Neural progenitor cell (in vitro differentiated cells): ENCODE results near the gene DRD2. TPM values are rescaled to one million over a fixed set of nuclear protein-coding genes. Genes with fewer than 3 reads are reported as not detected.

Experiments used
- DNase-seq: peaks from one replicate; pipeline ENCODE4 v3.0.0-alpha.2; 2016; ENCODE audit warnings: low spot score
- H2AFZ ChIP-seq: fragments of 200-600 bp; sonication (generic); replicated peaks from 2 replicates; pipeline ENCODE4 v1.6.1; 2016; ENCODE audit warnings: antibody characterized with exemption
- H3F3A ChIP-seq: fragments of 200-600 bp; sonication (generic); 2 replicates; pipeline ENCODE4 v1.6.1; 2016; ENCODE audit warnings: antibody characterized with exemption, low read depth
- H3K27ac ChIP-seq: fragments of 200-600 bp; sonication (generic); 2 replicates; pipeline ENCODE4 v1.5.1; 2016; ENCODE audit warnings: mild to moderate bottlenecking
- H3K27me3 ChIP-seq: fragments of 200-600 bp; sonication (generic); 2 replicates; pipeline ENCODE4 v1.6.1; 2016; ENCODE audit warnings: mild to moderate bottlenecking, moderate library complexity
- H3K36me3 ChIP-seq: fragments of 200-600 bp; sonication (generic); 2 replicates; pipeline ENCODE4 v1.5.1; 2016
- H3K4me1 ChIP-seq: fragments of 200-600 bp; sonication (generic); 2 replicates; pipeline ENCODE4 v1.6.1; 2016; ENCODE audit warnings: mixed run types
- H3K4me2 ChIP-seq: fragments of 200-600 bp; sonication (generic); 2 replicates; pipeline ENCODE4 v1.6.1; 2016
- H3K4me3 ChIP-seq: fragments of 200-600 bp; sonication (generic); 2 replicates; pipeline ENCODE4 v1.5.1; 2016
- H3K79me2 ChIP-seq: fragments of 200-600 bp; sonication (generic); 2 replicates; pipeline ENCODE4 v1.6.1; 2016; ENCODE audit warnings: low read depth
- H3K9ac ChIP-seq: fragments of 200-600 bp; sonication (generic); 2 replicates; pipeline ENCODE4 v1.6.1; 2016
- H3K9me3 ChIP-seq: fragments of 200-600 bp; sonication (generic); 2 replicates; pipeline ENCODE4 v1.5.1; 2016; ENCODE audit warnings: low read depth
- H4K20me1 ChIP-seq: fragments of 200-600 bp; sonication (generic); 2 replicates; pipeline ENCODE4 v1.6.1; 2016; ENCODE audit warnings: low read depth
- H3K27ac Mint-ChIP-seq: 3 replicates; pipeline ENCODE4 v1.8.0; 2021; ENCODE audit warnings: mixed read lengths
- H3K27me3 Mint-ChIP-seq: 2 replicates; pipeline ENCODE4 v1.8.0; 2022; ENCODE audit warnings: low read depth, mild to moderate bottlenecking, inconsistent platforms, moderate library complexity, mixed read lengths; ENCODE audit not compliant: insufficient read depth
- H3K36me3 Mint-ChIP-seq: 3 replicates; pipeline ENCODE4 v1.8.0; 2021; ENCODE audit warnings: mixed read lengths
- H3K4me1 Mint-ChIP-seq: 3 replicates; pipeline ENCODE4 v1.8.0; 2021; ENCODE audit warnings: mixed read lengths
- H3K4me3 Mint-ChIP-seq: 3 replicates; pipeline ENCODE4 v1.8.0; 2021; ENCODE audit warnings: mild to moderate bottlenecking, moderate library complexity, mixed read lengths
- H3K9me3 Mint-ChIP-seq: 3 replicates; pipeline ENCODE4 v1.8.0; 2020; ENCODE audit warnings: mixed read lengths
- EZH2 ChIP-seq: fragments of 200-600 bp; sonication (generic); IDR thresholded peaks from 2 replicates; pipeline ENCODE4 v1.6.1; 2017; ENCODE audit warnings: antibody characterized with exemption, mild to moderate bottlenecking, moderate library complexity
- EZH2phosphoT487 ChIP-seq: fragments of 200-600 bp; sonication (generic); IDR thresholded peaks from 2 replicates; pipeline ENCODE4 v1.6.1; 2017; ENCODE audit warnings: antibody characterized with exemption
- total RNA-seq: library from RNA; depleted of rRNA; stranded (reverse); fragments of >200 nt; gene quantifications from 2 replicates; pipeline ENCODE4 v1.2.3, GENCODE V29; 2015; ENCODE audit warnings: low replicate concordance
- TF ChIP-seq, protein P1 (sequence below): fragments of 200-600 bp; sonication (generic); IDR thresholded peaks from 2 replicates; pipeline ENCODE4 v1.5.1; 2017; ENCODE audit warnings: antibody characterized with exemption, mild to moderate bottlenecking

DRD2 gene
- total RNA-seq, 1 donor from 2014 or later, result 0.21 TPM

DNA sequence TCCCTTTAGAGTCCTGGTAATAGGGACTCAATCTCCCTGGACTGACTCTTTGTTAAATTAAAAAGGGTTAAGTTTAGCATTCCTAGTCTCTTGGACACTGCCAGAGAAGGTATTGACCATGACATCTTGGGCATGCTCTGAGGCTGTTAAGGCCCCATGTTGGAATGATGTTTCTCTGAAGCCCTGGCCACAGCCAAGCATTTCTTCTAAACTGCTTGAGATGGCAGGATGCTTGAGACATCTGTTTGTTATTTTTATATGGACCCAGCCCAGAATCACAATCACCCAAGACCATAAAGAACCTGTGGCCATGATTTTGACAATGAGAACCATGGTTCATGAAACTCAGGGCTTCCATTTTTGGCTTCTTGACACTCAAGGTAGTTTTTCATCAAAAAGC, 93.1 kb downstream of the DRD2 start:
- no peaks in the 10 kb centered on the region for H3K9me3 ChIP-seq
- no peak overlapping the region for H3K27ac ChIP-seq
- TF ChIP-seq, protein P1, sequence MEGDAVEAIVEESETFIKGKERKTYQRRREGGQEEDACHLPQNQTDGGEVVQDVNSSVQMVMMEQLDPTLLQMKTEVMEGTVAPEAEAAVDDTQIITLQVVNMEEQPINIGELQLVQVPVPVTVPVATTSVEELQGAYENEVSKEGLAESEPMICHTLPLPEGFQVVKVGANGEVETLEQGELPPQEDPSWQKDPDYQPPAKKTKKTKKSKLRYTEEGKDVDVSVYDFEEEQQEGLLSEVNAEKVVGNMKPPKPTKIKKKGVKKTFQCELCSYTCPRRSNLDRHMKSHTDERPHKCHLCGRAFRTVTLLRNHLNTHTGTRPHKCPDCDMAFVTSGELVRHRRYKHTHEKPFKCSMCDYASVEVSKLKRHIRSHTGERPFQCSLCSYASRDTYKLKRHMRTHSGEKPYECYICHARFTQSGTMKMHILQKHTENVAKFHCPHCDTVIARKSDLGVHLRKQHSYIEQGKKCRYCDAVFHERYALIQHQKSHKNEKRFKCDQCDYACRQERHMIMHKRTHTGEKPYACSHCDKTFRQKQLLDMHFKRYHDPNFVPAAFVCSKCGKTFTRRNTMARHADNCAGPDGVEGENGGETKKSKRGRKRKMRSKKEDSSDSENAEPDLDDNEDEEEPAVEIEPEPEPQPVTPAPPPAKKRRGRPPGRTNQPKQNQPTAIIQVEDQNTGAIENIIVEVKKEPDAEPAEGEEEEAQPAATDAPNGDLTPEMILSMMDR, result no peak
- no peak for TF ChIP-seq EZH2
- no peak for TF ChIP-seq EZH2phosphoT487
- H3K4me3 ChIP-seq, result no peak overlapping the region
- H3K9ac ChIP-seq, result no peak overlapping the region
- no peak overlapping the region for H3K4me2 ChIP-seq
- no peaks in the 10 kb centered on the region for H3K79me2 ChIP-seq
- H3K27ac Mint-ChIP-seq, result no peak overlapping the region
- H3K36me3 ChIP-seq, result no peaks in the 10 kb centered on the region
- H3K4me1 Mint-ChIP-seq, result peaks cover 6% of the 10 kb centered on the region
- H3K36me3 Mint-ChIP-seq, result no peaks in the 10 kb centered on the region
- H4K20me1 ChIP-seq, result no peaks in the 10 kb centered on the region
- H3K4me3 Mint-ChIP-seq, result no peak overlapping the region
- H3F3A ChIP-seq, result no peaks in the 10 kb centered on the region
- H3K27me3 Mint-ChIP-seq, result no peaks in the 10 kb centered on the region
- H3K9me3 Mint-ChIP-seq, result no peaks in the 10 kb centered on the region
- peaks cover 4% of the 10 kb centered on the region for H3K27me3 ChIP-seq
- no peak overlapping the region for H2AFZ ChIP-seq
- DNase-seq, result no peak
- H3K4me1 ChIP-seq, result peaks cover 18% of the 10 kb centered on the region

DNA sequence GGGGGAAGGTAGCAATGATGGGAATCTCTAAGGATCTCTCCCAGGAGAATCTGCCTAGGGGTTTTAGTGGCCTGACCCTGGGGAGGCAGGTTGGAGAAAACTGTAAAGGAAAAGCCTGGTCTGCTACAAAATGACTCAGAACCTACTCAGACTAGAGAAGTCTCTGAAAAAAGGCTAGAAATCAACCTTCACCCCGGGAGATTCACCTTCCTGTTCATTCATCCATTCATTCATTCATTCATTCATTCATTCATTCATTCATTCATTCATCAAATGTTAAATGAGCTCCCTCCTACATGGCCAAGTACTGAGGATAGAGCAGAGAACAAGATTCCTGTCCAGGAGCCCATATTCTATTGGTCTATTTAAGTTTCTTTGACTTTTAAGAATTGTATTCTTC, 96.5 kb downstream of the DRD2 start:
- H3K9me3 Mint-ChIP-seq, result no peaks in the 10 kb centered on the region
- no peak overlapping the region for H3K27ac ChIP-seq
- TF ChIP-seq EZH2phosphoT487 (no peak), EZH2 (no peak)
- TF ChIP-seq, protein P1, result no peak

DNA sequence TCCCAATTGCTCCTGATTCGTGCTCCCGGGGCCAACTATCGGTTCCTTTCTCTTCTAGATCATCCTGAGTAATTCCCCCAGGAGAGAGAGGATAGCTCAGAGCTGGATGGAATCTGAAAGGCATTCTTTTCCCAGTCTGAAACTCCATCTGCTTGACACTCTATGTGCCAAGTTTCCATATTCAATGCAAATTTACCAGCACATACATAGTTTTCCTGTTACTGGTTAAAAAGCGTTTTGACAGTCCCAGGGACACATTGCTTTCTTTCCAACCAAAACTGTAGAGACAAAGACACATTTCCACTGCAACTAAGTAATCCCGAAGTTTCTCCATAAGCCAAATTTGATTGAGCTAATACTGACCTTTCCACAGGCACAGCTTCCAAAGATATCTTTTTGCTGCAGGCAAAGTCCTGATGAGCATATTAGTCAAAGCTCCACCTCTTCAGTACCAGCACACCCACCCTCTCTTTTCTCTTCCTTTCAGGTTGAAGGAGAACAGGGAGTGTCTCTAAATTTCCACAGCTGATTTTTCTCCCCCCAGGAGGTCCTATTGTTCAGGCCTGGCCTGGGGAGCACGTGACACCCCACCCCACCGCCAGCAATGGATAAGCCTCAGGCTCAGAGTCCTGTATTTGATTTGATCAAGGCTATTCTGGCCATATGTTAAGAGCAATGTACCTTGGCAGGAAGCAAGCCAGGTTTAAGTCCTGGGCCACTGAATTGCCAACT, 97.4 kb downstream of the DRD2 start:
- no peak for DNase-seq
- H3K27ac Mint-ChIP-seq, result no peak overlapping the region

More for the DNA sequence above, 96.5 kb downstream of the DRD2 start:
- Histone ChIP-seq H4K20me1 (no peaks in the 10 kb centered on the region), H3K9ac (no peak overlapping the region), H3K4me1 (peaks cover 10% of the 10 kb centered on the region), H3F3A (no peaks in the 10 kb centered on the region), H3K9me3 (no peaks in the 10 kb centered on the region), H3K4me3 (no peak overlapping the region), H3K4me2 (no peak overlapping the region), H3K79me2 (no peaks in the 10 kb centered on the region), H2AFZ (no peak overlapping the region), H3K36me3 (no peaks in the 10 kb centered on the region), H3K27me3 (no peaks in the 10 kb centered on the region)
- no peak overlapping the region for H3K27ac Mint-ChIP-seq
- H3K36me3 Mint-ChIP-seq, result no peaks in the 10 kb centered on the region
- H3K27me3 Mint-ChIP-seq, result no peaks in the 10 kb centered on the region
- no peak overlapping the region for H3K4me3 Mint-ChIP-seq
- DNase-seq, result no peak
- peaks cover 6% of the 10 kb centered on the region for H3K4me1 Mint-ChIP-seq

More for the DNA sequence above, 97.4 kb downstream of the DRD2 start:
- no peaks in the 10 kb centered on the region for H3K36me3 Mint-ChIP-seq
- H3K9me3 Mint-ChIP-seq, result no peaks in the 10 kb centered on the region
- Histone ChIP-seq H3K9ac (no peak overlapping the region), H3K4me2 (peak overlapping the region; percentile 8), H3F3A (no peaks in the 10 kb centered on the region), H2AFZ (no peak overlapping the region), H3K27ac (no peak overlapping the region), H3K4me1 (peaks cover 10% of the 10 kb centered on the region), H4K20me1 (no peaks in the 10 kb centered on the region), H3K4me3 (no peak overlapping the region), H3K9me3 (no peaks in the 10 kb centered on the region), H3K36me3 (no peaks in the 10 kb centered on the region), H3K79me2 (no peaks in the 10 kb centered on the region), H3K27me3 (no peaks in the 10 kb centered on the region)
- H3K4me3 Mint-ChIP-seq, result no peak overlapping the region
- H3K27me3 Mint-ChIP-seq, result no peaks in the 10 kb centered on the region
- H3K4me1 Mint-ChIP-seq, result peaks cover 6% of the 10 kb centered on the region
- TF ChIP-seq, protein P1, result no peak
- TF ChIP-seq EZH2, result no peak
- TF ChIP-seq EZH2phosphoT487, result no peak
